GM21619 (cell line): Measurements from ENCODE around the gene FLNC.

ENCODE experiments used
- ATAC-seq: cut with Tn5 transposase; IDR thresholded peaks from one replicate; pipeline ENCODE4 v1.9.1; 2021; ENCODE audit not compliant: unreplicated experiment

The FLNC gene

GRCh38 chr7:128801667-128802418, 28.4 kb upstream of the FLNC start:
- no peak for ATAC-seq

GRCh38 chr7:128804484-128804883, 25.7 kb upstream of the FLNC start:
- ATAC-seq = no peak

DNA sequence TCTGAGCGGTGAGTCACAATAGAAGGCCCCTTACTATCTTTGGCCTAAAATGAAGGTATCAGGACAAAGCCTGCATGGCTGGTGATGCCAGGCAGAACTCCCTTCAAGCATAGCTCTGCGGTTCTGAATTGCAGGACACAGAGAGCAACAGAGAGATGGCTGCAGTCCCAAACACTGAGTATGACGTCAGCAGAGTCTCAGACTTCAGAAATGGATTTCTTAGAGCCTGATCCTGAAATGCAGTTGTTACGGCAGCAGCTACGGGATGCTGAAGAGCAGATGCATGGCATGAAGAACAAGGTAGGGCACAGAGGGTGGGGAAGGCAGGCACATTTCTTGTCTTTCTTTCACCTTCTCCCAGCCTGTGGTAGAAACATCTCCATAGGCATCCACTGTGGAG, 25.0 kb upstream of the FLNC start:
- no peak for ATAC-seq

GRCh38 chr7:128807191-128807590, 23.0 kb upstream of the FLNC start:
- no peak for ATAC-seq

GRCh38 chr7:128809363-128809762, 20.8 kb upstream of the FLNC start:
- no peak for ATAC-seq

DNA sequence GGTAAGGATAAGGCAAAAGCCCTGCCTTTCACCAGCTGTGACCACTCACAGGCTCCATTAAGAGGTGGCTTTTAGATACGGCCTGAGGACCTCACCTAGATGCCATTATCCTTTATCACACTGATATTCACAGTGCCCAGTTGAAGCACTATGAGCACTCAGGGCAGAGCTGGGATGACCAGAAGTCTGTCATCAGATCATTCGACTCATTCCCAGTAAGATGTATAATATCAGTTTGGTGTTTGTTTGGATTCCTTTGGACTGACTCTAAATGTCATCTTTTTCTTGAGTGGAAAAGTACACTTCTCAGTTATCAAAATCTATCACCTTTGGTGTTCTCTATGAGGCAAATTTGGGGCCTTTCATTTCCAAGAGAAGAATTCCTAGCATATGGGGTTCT, 19.7 kb upstream of the FLNC start:
- ATAC-seq = no peak

- ATAC-seq = no peak
Observed at GRCh38 chr7:128810997-128811396, 19.2 kb upstream of the FLNC start.

DNA sequence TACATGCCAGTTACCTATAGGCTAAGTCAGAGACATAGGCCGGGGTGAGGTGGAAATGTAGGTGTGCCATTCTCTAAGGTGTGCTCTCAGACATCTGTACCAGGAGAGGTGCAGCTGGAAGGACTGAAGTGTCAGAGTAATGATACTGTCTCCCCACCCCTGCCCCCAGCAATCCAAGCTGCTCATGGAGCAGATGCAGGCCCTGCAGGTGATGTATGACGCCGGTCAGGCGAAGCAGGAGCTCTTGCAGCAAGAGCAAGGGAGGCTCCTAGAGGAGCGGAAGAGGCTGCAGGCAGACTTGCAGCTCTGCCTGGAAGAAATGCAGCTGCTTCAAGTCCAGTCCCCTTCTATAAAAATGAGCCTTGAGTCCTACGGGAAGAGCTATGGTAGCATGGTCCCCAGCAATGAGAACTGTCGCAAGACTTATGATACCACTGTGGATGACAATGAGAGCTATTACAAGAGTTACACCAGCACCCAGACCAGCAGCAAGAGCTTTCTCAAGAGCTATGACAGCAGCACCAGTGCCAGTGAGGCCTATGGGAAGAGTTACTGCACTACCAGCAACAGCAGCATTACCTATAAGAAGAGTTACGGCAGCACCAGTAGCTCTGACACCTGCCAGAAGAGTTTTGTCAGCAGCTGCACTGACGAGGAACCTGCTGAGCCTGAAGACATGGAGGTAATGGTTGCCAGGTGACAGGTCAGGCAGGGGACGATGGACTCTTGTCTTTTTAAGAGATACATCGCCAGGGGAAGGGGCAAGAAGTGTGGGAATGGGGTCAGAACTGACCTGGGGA, 18.4 kb upstream of the FLNC start:
- no peak for ATAC-seq

GRCh38 chr7:128812514-128813168, 17.6 kb upstream of the FLNC start:
- ATAC-seq = no peak

- ATAC-seq = no peak
Observed at GRCh38 chr7:128814499-128814898, 15.7 kb upstream of the FLNC start.

DNA sequence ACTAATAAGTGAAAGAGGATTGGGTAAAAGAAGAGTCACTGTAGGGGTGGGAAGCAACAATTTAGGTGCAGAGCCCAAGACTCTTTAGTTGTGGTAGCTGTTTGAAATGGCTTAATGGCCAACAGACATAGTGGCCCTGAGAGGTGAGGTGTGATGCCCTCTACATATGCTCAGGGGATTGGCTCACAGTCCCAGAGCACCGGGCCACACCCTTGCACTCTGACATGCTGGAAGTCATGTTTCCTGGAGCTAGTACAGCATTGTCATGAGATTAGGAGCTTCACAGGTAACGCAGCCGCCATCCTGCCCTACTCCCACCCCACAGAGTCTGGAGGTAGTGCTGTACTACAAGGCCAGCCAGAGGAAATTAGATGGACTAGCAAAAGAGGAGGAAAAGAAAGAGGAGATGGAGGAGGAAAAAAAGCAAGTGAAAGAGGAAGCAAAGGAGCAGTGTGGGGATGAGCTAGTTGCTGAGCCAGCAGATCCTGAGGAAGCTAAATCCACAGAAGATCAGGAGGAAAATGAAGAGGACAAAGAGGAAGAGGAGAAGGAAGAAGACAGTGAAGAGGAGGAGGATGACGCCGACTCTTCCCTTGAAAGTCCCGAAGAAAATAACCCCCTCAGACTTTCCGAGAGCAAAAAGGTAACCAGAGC, 14.8 kb upstream of the FLNC start:
- no peak for ATAC-seq

- no peak for ATAC-seq
Observed at GRCh38 chr7:128818694-128819093, 11.5 kb upstream of the FLNC start.

DNA sequence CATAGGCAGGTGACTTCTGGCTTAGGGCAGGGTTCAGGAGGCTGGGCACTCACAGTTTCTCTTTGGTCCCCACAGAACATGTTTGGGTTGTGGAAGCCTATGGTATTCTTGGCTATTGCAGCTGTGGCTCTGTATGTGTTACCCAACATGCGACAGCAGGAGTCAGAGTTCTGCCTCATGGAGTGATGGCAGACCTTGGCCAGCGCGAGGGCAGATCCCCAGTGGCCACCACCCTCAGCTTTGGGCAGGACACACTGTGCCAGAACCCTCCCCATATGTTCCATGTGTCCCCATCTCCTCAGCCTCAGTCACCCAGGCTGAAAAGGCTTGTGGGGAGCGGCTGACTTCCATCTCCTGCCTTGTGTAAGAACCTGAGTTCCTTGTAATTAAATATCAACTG, 8.5 kb upstream of the FLNC start:
- ATAC-seq = no peak

GRCh38 chr7:128826512-128826911, 3.7 kb upstream of the FLNC start:
- no peak for ATAC-seq

- ATAC-seq = no peak
Observed at GRCh38 chr7:128826916-128827247, 3.3 kb upstream of the FLNC start.

- ATAC-seq = no peak
Observed at GRCh38 chr7:128827248-128827958, 2.8 kb upstream of the FLNC start.

DNA sequence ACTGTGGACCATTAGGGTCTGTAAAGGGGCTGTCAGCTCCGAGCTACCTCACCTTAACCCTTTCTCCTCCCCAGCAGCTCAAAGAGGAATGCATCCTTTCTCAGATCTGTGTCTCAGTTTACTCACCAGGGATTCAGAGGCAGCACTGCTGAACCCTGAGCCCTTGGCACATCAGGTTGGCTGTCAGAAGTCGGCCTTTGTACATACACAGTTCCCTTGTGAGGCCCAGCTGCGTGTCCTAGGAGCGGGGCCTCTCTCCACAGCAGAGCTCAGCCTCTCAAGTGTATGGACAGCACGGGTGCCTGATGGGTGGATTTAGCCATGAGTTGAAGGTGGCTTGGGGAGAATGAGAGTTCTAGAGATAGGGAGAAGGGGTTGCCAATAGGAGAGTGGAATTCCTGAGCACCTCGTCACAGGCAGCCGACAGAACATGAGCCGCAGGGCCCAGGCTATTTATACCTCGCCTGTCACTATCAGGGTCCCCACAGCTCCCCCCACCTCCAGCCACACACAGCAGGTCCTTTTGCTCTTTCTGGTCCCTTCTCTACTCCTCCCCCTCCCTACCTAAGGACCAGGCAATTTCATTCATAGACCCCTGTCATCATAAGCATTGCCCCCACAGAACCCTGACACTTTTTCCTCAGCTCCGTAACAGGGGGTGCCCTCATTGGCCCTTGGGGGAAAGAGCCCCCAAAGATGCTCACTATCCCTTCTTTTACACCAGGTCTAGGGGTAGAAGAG, 2.1 kb upstream of the FLNC start:
- ATAC-seq = no peak

DNA sequence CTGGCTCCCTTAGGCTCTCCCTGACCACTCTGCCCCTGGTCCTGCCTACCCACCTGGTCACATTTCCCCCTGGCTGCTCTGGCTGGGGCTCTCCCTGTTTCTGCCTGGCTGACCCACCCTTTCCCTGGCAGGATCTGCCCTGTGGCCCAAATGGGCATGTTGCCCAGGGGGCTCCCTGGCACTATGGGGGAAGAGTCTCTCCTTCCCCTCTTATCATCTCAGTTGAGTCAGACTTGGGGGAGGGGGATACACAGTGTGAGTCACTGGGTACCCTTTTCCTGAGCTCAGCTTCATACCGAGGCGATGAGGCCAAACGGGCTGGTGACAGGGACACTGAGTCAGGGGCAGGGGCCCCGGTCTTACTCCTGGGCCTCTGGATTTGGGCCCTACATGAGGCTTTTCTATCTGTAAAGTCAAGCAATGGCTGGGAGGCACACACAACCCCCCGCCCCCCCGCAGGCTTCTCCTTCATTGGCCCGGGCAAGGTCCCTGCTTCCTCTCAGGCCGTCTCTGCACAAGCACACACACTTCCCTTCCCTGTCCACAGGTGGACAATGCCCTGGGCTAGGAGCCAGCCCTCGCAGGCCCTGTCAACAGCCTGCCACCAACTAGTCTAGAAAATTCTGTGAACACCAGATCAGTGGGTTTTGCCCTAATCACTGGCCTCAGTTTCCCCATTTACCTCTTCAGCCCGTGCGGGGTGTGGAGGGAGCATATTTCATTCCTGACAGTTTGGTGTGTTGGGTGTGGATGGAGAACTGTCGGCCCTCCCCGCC, 627 bp upstream of the FLNC start:
- ATAC-seq = no peak

DNA sequence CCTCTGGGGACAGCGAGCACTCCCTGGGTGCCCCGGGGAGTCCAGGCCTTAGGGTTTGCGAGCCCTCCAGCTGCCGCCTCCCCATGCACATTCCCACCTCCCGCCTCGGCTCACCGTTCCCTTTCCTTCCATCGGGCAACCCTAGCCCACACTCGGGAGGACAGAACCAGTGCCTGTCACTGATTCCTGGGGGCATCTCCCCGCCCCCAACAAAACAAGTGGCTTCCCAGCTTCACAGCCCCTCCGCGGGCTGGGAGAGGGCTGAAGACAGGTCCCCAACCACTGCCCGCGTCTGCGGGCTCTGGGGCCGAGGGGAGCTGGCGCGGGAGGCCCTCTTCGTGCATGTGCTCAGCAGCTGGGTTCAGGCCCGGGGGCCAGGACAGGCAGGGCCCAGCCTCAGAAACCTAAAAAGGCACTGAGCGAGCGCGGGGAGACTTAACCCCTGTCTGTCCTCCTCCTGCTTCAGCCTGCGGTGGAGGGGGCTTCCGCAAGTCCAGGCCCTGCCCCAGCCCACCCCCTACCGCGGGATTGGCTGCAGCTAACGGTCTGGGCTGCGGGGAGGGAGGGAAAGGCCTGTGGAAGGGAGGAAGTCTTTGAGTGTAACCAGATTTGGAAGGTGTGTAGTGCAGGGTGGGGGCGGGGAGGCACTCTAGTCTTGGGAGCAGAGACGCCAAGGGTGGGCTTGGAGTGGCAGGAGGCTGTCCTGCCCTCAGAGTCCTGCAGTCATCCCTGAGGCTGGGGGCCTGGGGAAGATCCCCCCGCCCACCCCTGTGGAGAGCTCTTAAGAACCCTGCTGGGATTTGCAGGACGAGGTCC, 1.2 kb downstream of the FLNC start:
- ATAC-seq = no peak
